Retinal pigment epithelial cell (primary cell): ENCODE data around the gene BMP6.

Source experiments
- DNase-seq: peaks from one replicate; pipeline ENCODE4 v3.0.0-alpha.2; 2010; ENCODE audit warnings: low read depth
- H3K4me3 ChIP-seq: 2 replicates; pipeline ENCODE4 v1.5.1; 2011; ENCODE audit warnings: mild to moderate bottlenecking, low read length, control low read depth, moderate library complexity
- TF ChIP-seq, protein P1 (sequence below): conservative IDR thresholded peaks from 2 replicates; pipeline ENCODE4 v1.5.1; 2011; ENCODE audit warnings: low read depth, low read length, control low read depth, inconsistent platforms

The BMP6 gene

DNA sequence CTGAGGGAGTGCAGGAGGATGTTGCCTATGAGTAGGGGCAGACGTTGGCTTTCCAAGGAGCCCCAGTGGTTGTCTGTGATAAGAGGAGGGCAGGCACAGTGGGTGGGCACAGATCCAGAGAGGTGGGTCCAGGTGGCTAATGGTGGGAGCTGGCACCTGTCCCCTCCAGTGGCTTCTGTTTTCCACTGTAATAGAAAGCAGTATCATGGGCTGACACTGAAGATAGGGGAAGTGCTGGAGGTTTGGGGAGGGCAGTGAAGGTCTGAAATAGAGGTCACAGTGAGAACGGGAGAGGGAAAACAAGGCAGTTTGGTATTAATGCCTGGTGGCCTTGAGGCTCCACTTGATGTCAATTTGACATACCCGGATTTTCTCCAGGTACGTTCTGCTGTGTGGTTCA lies 195.1 kb downstream of the BMP6 start:
- no peak for DNase-seq
- TF ChIP-seq, protein P1, sequence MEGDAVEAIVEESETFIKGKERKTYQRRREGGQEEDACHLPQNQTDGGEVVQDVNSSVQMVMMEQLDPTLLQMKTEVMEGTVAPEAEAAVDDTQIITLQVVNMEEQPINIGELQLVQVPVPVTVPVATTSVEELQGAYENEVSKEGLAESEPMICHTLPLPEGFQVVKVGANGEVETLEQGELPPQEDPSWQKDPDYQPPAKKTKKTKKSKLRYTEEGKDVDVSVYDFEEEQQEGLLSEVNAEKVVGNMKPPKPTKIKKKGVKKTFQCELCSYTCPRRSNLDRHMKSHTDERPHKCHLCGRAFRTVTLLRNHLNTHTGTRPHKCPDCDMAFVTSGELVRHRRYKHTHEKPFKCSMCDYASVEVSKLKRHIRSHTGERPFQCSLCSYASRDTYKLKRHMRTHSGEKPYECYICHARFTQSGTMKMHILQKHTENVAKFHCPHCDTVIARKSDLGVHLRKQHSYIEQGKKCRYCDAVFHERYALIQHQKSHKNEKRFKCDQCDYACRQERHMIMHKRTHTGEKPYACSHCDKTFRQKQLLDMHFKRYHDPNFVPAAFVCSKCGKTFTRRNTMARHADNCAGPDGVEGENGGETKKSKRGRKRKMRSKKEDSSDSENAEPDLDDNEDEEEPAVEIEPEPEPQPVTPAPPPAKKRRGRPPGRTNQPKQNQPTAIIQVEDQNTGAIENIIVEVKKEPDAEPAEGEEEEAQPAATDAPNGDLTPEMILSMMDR, result no peak
- no peak overlapping the region for H3K4me3 ChIP-seq

DNA sequence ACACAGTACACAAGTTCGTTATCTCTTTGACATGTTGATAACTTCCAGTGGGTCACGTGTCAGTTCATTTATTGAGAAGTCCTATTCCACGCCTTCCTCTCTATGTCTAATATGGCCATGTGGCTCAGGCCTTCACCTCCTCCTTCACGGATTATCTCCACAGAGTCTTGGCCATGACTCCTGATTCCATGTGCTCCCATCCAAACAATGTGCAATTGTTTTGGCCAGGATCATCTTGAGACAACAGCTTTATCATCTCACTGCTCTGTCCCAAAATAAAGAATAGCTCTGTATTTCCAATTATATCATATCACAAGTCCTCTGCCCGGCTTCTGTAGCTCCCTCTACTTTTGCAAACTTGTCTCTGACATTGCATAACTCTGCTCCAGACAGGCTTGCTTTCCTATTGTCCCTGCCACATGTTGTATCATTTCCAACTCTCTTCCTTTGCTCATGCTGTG lies 195.8 kb downstream of the BMP6 start:
- H3K4me3 ChIP-seq, result no peak overlapping the region
- TF ChIP-seq, protein P1, result no peak
- DNase-seq, result no peak

DNA sequence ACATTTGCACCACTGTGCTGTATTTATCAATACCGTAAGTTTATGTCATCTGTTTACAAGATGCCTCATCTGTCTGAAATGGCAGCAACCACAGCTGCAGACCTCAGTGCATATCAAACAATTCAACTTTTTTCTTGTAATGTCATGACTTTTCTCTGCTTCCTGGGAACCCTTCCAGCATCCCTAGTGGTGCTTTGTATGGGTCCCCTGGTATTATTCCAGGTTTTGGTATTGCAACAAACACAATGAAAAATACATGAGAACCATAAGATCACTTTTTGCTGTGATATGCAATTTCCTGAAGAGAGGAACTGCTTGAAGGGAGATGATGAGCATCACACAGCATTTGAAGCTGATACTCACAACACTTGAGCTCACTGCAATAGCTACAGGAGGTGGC lies 196.7 kb downstream of the BMP6 start:
- no peak for DNase-seq
- H3K4me3 ChIP-seq, result no peak overlapping the region
- TF ChIP-seq, protein P1, result no peak

DNA sequence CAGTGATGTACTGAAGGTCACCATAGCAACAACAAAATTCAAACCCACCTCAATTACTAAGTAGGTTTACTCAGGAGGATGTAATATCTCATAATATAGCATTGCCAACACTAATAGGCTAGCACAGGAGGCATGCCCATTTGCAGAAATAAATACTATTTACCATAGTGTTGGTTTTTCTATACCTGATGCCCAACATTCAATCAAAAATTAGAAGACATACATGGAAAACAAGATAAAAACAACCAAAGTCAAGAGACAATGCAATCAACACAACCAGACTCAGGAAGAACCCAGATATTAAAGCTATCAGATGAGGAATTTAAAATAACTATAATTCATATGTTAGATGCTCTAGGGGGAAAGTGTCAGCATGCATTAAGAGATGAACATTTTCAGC lies 199.0 kb downstream of the BMP6 start:
- TF ChIP-seq, protein P1, result no peak
- DNase-seq, result no peak
- H3K4me3 ChIP-seq, result no peak overlapping the region
